Measurements from ENCODE around the gene LRMDA. TPM values are rescaled to one million over a fixed set of nuclear protein-coding genes. Genes with fewer than 3 reads are reported as not detected.
A peak's percentile ranks its signal among the peaks of the same experiment; 100 is the strongest.

The LRMDA gene
- total RNA-seq, 1 donor from 2014 or later: 22.3 TPM

DNA sequence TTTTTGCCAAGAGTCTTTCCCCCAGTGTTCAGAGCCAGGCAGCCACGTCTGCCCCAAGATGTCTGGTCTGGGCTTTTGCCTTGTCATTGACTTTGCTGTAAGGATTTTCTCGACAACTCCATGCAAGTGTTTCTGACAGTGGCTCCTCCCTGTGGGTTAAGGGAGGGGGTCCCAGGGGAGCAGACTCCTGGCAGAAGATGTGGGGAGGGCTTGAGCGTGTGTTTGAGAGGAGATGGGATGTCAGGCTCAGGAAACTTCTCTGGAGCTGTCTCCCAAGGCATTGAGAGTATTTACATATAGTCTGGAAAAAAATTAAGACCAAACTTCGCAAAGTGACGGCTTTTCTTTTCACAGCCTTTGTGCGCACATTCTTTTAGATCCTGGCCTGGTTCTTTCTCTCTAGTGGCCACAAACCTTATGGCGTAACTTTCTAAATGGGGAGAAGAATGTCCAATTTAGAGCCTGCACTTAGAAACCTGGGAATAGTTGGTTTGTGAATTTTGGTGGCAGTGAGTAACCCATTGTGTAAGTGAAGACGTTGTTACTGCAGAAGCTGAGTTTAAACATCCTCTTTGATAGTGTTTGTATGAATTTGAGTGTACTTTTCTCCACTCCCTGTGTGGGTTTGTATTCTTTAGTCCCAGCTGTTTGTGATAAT lies 201.5 kb downstream of the LRMDA start:
- ATAC-seq (peak; percentile 37), DNase-seq (ENCODE audit: missing footprints) (no peak)
- intact Hi-C loops (cut with DNase I): no loop called here

DNA sequence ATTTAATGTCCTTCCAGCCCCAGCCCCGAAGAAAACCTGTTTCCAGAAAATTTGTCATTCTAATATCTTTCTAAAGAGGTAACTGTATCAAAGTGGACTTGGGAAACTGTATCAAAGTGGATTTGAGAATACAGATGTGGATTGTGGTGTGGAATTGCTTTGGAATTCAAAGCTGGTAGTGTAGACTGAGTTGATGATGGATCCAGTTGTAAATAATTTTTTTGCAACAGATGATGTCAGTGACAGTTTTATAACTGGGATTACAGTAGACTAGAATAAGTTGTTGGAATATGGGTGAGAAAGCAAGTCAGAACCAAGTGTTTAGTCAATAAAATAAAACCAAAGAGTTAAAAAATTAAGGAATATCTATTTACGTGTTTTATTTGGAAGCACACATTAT lies 202.1 kb downstream of the LRMDA start:
- intact Hi-C loops (cut with DNase I): no loop called here
- ATAC-seq (no peak), DNase-seq (ENCODE audit: missing footprints) (no peak)

DNA sequence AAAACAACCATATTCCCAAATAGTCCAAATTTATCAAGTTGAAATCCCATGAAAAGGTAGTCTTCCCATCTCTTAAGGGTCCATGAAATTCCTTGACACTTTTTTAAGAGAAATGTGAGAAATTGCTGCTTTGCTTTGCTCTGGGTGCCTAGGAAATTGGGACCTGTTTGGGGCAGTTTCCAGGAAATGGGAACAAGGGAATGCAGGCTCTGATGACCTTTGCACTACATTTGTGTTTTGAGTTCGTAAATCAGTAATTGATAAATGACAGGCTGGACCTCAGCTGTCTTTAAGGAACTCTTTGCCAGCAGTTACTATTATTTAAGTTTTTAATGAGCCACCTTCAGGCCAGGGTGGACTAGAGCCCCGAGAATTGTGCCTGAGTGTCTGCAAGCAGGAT lies 203.5 kb downstream of the LRMDA start:
- no peak for ATAC-seq
- intact Hi-C loops (cut with DNase I): no loop called here
- DNase-seq (ENCODE audit: missing footprints): no peak

DNA sequence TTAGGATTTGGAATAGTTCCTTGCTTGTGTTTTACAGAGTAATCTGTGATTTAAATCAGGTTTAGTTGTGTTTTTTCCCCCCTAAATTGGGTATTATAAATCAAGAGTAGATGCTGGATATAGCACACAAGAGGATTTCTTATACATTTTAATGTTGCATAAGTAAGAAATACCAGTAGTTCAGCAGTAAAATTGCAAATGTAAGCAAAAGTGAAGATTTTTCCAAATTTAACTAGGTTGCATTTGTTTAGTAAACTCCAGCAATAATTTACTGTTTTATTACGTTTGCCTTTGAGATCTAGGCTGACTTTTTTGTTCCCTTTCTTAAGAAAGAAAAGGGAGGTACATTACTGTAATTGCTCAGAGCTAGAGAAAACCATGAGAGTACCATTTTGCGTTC lies 207.3 kb downstream of the LRMDA start:
- intact Hi-C loops (cut with DNase I): no loop called here
- ATAC-seq (no peak), DNase-seq (ENCODE audit: missing footprints) (no peak)

DNA sequence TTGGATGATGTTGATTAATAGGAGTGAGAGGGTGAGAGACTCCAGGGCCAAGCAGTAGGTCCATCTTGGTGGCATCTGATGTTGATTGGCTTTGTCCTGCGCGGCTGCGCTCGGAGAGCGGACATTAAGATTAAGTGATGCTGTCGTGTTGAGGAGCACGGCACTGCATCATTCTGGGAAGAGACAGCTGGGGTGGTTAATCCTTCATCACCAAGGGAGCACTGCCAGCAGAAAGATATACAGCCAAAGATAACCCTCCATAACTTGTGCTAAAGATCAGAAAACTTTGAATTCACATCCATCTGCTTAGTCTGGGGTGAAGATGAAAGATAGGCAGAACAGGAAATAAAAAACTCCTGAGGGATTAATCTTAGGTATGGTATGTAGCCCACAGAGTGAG lies 208.3 kb downstream of the LRMDA start:
- intact Hi-C loops (cut with DNase I): no loop called here
- ATAC-seq (no peak), DNase-seq (ENCODE audit: missing footprints) (no peak)

DNA sequence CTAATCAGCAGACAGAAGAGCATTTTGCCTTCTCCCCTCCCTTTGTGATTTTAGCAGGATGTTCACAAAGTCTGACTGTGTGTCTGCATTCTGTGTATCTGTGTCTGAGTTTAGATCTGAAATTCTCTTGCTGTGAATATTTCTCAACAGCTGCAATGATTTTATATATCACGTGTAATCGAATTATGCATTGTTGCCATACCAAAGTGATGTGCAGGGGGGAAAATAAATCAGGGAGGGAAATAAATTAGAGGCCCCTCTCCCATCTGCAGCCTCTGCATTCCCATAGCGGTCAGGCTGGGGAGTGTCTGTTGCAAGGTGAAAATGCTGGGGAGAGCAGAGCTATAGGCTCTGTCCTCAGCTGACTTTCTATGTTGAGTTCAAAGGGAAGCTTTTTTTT lies 209.0 kb downstream of the LRMDA start:
- ATAC-seq (no peak), DNase-seq (ENCODE audit: missing footprints) (no peak)
- intact Hi-C loops (cut with DNase I): no loop called here

DNA sequence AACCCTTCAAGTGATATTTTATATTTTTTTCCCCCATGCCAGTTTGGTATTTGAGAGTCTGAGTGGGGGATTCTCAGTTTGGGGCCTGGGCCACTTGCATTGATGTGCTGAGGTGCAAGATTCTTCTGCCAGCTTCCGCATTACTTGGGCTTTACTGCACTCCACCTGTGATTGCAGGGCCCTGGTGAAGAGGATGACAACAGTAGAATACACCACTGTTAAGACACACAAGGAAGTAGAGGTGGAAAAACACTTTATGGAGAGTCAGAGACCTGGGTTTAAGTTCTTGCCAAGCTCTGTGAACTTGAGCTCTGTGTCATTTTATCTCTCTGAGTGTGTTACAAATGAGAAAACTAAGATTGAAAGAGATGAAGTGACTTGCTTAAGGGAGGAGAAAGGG lies 209.4 kb downstream of the LRMDA start:
- no peak for DNase-seq (ENCODE audit: missing footprints)
- ATAC-seq: no peak
- intact Hi-C loops (cut with DNase I): no loop called here

DNA sequence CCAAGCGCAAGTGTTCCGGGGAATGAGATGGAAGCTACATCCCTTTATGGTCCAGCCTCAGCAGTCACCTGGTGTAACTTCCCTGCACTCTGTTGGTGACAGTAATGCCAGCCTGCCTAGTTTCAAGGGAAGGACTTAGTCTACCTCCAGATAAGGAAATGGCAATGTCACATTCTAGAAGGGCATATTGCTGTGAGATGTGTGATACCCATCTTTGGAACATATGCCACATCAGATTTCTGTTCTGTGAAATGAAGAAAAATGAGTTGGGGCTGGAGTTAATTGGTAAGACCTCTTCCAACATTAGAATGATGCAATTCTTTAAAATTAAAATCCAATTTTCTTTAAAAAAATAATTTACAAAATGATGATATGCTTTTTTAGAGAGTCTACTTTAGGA lies 212.0 kb downstream of the LRMDA start:
- ATAC-seq (no peak), DNase-seq (ENCODE audit: missing footprints) (no peak)
- intact Hi-C loops (cut with DNase I): no loop called here

DNA sequence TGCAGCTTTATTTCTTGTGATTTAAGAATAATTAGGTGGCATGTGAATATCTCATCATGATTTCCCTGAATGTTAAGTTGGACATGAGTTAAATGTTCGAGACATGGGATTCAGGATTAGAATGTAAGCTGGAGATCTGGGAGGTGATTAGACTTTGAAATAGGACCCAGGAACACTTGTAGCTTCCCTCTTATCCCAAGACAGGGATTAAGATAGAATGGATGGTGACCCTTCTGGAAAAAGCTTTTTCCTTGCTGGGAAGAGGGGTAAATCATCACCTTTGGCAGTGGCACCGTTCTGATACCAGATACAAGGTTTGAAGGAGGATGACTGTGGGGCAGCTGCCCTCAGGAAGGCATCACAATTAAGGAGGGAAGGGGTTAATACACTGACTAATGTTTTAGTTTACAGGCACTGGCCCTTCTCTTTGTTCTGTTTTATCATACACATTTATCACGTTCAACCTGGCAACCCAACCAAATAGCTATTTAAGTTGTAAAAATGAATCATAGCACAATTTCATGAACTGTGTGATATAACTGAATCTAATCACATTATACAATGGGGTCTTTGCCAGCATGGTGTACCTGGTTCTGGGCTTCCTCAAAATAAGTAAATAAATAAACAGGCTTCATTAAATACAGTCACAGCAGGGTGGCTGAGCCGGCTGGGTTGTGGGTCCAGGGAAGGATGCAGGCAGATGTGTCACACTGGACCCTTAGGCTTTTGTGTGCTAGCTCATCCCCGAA lies 212.7 kb downstream of the LRMDA start:
- no peak for ATAC-seq

DNA sequence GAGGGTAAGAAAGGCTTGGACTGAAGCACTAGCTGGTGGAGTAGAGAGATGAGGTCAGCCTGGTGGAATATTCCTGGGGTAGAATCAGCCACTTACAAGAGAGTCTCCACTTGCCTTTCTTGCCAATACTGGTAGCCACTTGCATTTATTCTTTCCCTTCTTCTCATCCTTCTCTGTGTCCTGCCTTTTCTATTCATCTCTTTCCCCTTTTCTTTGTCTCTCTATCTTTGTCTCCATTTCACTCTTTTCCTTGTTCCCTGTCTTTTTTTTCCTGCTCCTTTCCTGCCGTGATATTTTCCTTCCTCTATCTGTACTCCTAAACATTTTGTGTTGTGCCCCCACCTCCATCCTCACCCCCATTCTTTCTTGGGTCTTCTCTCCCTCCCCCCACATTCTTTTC lies 214.3 kb downstream of the LRMDA start:
- ATAC-seq (no peak), DNase-seq (ENCODE audit: missing footprints) (no peak)
- intact Hi-C loops (cut with DNase I): no loop called here

More for the DNA sequence above, 212.7 kb downstream of the LRMDA start:
- DNase-seq (ENCODE audit: missing footprints): no peak
- intact Hi-C loops (cut with DNase I): no loop called here

DNA sequence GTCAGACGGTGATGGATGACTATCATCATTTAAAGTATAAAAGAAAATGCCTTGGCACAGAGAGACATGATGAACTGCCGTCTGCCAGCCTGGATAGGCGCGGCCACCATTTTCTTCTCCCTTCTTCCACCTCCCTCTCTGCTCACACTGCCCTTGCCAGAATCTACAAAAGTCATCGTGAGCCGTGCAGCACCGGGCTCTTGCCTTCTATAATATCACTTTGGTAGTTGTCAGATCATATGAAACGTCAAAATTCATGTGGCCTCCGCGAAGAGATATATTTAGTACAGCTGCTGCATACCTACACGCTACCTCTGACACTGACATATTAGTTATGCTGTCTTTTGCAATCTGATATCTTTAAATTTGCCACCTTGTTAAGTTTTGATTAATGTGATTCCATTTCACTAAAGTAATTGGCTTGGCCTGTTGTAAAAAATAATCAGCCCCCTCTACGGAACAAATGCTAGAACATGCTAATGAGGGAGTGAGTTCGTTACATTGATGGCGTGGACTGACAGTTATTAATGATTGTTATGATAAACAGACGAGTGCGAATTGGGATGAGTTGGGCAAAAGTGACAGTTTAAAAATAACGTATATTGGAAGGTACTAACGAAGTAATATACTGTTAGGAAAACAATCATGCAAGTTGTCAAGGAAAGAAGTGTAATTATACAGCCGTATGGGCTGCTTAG lies 214.9 kb downstream of the LRMDA start:
- DNase-seq (ENCODE audit: missing footprints) (no peak), ATAC-seq (no peak)
- intact Hi-C loops (cut with DNase I): no loop called here

DNA sequence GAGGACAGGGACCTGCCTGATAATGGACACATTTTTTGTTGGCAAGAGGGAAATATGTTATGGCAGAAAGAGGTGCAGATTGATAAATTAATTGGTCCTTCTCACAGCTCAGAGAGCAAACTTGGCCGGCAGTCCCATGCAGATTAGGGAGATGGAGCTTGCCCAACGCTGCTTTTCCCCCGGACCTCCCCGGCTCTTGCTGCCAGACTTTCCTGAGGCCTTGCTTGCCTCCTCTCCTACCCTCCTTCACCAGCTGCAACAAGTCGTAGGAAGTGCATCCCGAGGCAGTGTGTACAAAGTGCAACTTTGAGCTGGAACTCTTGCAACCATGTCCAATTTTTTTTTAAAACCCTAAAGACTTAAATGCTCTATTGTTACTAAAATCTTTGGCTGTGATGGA lies 215.5 kb downstream of the LRMDA start:
- intact Hi-C loops (cut with DNase I): no loop called here
- ATAC-seq: no peak
- DNase-seq (ENCODE audit: missing footprints): no peak

DNA sequence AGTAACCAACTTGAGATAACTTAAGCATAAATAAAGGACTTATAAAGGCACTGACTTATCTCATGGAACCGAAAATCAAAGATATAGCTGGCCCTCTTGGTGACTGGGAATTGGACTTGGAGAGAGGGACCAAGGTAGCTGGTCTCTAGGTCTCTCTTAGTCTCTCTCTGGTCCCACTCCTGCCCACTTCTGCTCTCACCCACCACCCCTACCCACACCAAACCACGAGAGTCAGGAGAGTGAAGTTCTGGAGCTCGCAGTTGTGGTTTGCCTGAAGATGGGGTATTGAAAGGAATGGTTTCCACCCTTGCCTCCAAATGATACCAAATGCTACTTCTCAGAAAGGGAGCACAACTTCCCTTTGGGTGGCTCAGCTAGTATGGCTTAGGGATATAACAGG lies 216.3 kb downstream of the LRMDA start:
- intact Hi-C loops (cut with DNase I): no loop called here
- DNase-seq (ENCODE audit: missing footprints) (no peak), ATAC-seq (no peak)

DNA sequence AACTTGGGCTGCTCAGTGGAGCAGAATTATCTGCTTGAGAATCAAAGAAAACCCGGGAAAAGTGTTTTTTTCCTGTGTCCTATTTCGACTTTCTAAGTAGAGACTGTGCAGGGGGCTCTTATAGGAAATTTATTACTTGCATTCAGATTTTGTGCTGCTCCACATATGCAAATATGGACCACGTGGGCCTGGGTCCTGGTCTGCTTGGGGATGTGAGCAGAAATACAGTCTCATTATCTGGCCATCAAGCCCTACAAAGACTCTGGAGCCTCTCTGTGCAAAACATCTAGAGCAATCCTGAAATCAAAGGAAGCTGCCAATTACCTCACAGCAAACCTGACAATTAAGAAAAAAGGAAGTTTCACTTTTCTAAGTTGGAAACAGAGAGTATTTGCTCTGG lies 216.9 kb downstream of the LRMDA start:
- DNase-seq (ENCODE audit: missing footprints): no peak
- intact Hi-C loops (cut with DNase I): no loop called here
- no peak for ATAC-seq

DNA sequence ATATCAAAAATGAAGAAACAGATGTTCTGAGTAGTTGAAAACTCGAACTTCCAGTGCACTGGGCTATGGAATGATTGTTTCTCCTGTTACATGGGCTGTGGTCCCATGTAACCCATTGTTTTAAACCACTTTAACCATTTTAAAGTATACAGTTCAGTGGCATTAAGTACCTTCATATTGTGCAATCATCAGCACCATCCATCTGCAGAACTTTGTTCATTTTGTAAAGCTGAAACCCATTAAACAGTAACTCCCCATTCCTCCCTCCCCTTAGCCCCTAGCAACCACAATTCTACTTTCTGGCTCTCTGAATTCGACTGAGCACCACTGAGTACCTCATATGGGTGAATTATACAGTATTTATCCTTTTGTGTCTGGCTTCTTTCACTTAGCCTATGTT lies 217.4 kb downstream of the LRMDA start:
- intact Hi-C loops (cut with DNase I): no loop called here
- DNase-seq (ENCODE audit: missing footprints) (no peak), ATAC-seq (no peak)

DNA sequence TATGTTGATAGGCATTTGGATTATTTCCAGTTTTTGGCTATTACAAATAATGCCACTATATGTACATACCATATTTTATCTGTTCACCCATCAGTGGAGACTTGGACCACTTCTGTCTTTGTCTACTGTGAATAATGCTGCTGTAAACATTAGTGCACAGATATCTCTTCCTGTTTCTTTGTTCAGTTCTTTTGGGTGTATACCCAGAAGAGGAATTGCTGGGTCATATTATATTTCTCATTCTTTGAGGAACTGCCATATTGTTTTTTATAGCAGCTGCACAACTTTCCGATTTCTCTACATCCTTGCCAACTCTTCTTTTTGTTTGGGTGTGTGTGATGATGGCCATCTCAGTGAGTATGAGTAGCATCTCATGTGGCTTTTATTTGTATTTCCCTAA lies 218.0 kb downstream of the LRMDA start:
- intact Hi-C loops (cut with DNase I): no loop called here
- DNase-seq (ENCODE audit: missing footprints): no peak
- no peak for ATAC-seq

DNA sequence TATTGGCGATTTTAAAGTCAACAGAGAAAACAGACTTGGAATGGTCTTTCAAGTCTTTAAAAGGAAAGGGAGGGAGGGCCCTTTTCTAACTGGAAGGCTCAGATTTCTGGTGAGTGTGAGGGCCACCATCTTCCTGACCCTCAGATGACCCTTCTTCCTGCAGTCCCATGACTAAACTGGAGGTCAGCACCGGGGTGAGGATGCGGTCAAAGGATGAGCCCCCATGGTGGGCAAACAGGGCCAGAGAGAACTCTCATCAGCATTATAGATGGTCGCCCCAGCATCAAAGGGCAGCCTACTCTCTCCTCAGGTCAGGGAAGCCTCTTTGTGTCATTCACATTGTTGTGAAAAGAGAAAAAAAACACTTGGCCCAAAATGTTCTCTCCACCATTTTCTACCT lies 219.2 kb downstream of the LRMDA start:
- DNase-seq (ENCODE audit: missing footprints): no peak
- intact Hi-C loops (cut with DNase I): loop anchor here (5.0 to 10.0 kb wide), 2 partner anchors 124 to 248 kb away; partner anchors contain the start of gene ZNF503
- ATAC-seq: no peak

DNA sequence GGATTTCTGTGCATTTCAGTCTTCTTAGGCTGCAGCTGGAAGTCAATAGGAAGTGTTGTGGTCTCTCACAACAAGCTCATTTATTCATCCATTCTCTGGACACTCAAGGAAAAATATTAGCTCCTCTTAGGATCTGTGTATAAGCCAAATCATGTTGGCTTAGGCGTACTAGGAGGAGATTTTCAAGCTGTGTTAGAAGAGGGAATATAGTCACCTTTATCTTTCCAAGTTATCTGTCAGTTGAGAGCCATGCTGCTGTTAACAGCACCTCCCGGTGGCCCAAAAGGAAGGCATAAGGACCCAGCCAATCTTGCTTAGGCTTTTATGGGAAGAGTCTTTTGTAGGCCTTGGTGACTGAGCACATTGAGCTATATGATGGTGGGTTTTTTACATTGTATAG lies 220.0 kb downstream of the LRMDA start:
- intact Hi-C loops (cut with DNase I): loop anchor here (5.0 to 10.0 kb wide), 2 partner anchors 123 to 249 kb away; partner anchors contain the start of gene ZNF503
- DNase-seq (ENCODE audit: missing footprints): no peak
- ATAC-seq: no peak

DNA sequence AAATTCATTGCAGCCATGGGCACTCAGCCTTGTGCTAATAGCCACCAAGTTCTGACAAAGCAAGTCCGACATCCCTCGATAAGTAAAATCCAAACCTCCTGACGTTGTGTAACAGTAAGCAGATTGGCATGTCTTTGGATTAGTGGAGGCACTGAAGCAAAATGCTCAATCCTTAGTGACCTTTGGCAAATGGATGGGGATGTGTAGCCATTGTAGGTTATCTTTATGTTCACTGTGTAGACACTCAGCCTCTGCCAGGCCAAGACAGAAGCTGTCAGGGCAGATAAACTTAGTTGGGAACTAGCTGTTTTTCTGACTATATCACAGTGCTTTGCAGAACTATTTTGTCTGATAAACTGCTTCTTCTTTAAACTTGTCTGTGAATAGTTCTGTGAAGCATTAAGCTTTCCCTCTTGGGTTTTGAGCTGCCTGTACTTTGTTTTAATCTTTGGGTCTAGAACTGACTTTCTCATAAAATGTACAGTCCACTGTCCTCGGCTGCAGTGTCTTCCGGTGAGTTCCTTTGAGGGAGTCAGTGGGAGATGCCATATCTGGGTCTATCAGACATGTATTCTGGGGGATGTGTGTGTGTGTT lies 220.8 kb downstream of the LRMDA start:
- ATAC-seq (no peak), DNase-seq (ENCODE audit: missing footprints) (no peak)
- intact Hi-C loops (cut with DNase I): loop anchor here (5.0 to 10.0 kb wide), 2 partner anchors 123 to 250 kb away; partner anchors contain the start of gene ZNF503
